H1 (cell line): ENCODE data around the gene RBM20.

Experiments used
- ATF3 ChIP-seq: IDR thresholded peaks from 2 replicates; pipeline ENCODE4 v1.6.1; 2011; ENCODE audit warnings: low read depth, mild to moderate bottlenecking, low read length; ENCODE audit not compliant: insufficient read depth
- CEBPB ChIP-seq: IDR thresholded peaks from 2 replicates; pipeline ENCODE4 v1.6.1; 2012; ENCODE audit warnings: low read depth, low read length
- CHD1 ChIP-seq: IDR thresholded peaks from 2 replicates; pipeline ENCODE4 v1.6.1; 2012; ENCODE audit warnings: low read depth, low read length, improper control_type of control experiment
- EZH2 ChIP-seq: fragments of 200-600 bp; sonication (generic); IDR thresholded peaks from 2 replicates; pipeline ENCODE4 v1.7.1; 2012; ENCODE audit warnings: low read depth, mild to moderate bottlenecking, moderate library complexity, low read length, inconsistent platforms; ENCODE audit not compliant: severe bottlenecking
- POLR2A ChIP-seq, 2 experiments: IDR thresholded peaks; 1 replicate in 1 of 2; 2 replicates in 1 of 2; pipeline ENCODE4 v1.6.1; 2011; ENCODE audit warnings: low read depth in 2 of 2, low read length in 2 of 2, mild to moderate bottlenecking in 2 of 2; ENCODE audit errors: control extremely low read depth in 1 of 2
- RFX5 ChIP-seq: IDR thresholded peaks from 2 replicates; pipeline ENCODE4 v1.6.1; 2011; ENCODE audit warnings: low read depth, low read length, improper control_type of control experiment, borderline replicate concordance
- SIN3A ChIP-seq, 2 experiments: IDR thresholded peaks in 1 of 2; conservative IDR thresholded peaks in 1 of 2; 2 replicates each; pipeline ENCODE4 v1.6.1; 2011 to 2012; ENCODE audit warnings: low read length in 2 of 2, improper control_type of control experiment in 1 of 2, low read depth in 1 of 2, mild to moderate bottlenecking in 1 of 2
- SIRT6 ChIP-seq: IDR thresholded peaks from one replicate; pipeline ENCODE4 v1.7.1; 2012; ENCODE audit warnings: low read length, inconsistent platforms

- no peak for TF ChIP-seq CHD1
- no peak for TF ChIP-seq ATF3
- TF ChIP-seq CEBPB: no peak
- TF ChIP-seq EZH2: no peak
- TF ChIP-seq SIN3A (conservative IDR thresholded peaks at IDR 0.05 in 1 of 2, IDR thresholded peaks at IDR 0.05 in 1 of 2; ENCODE audit: low read depth in 1 of 2, low read length in 2 of 2): no peak
- TF ChIP-seq SIRT6: no peak
- no peak for TF ChIP-seq POLR2A (IDR thresholded peaks at IDR 0.05; ENCODE audit: control extremely low read depth in 1 of 2, low read depth in 2 of 2, low read length in 2 of 2)
- no peak for TF ChIP-seq RFX5
These were observed 189.3 kb downstream of the RBM20 start for GRCh38 chr10:110833234-110833940.
